ENCODE results near the gene DUSP5. TPM values are rescaled to one million over a fixed set of nuclear protein-coding genes. Genes with fewer than 3 reads are reported as not detected.
A peak's percentile ranks its signal among the peaks of the same experiment; 100 is the strongest.

The DUSP5 gene
- total RNA-seq, 4 donors from 2014 or later, result 12.4 to 27.9 (median 23.6) TPM

- 73 to 75% methylated on average over 5 of the region's 5 CpGs for WGBS, 2 donors
- no peak for TF ChIP-seq POLR2A (IDR thresholded peaks at IDR 0.05)
- TF ChIP-seq EP300 (IDR thresholded peaks at IDR 0.05), result no peak
- TF ChIP-seq, protein P1, sequence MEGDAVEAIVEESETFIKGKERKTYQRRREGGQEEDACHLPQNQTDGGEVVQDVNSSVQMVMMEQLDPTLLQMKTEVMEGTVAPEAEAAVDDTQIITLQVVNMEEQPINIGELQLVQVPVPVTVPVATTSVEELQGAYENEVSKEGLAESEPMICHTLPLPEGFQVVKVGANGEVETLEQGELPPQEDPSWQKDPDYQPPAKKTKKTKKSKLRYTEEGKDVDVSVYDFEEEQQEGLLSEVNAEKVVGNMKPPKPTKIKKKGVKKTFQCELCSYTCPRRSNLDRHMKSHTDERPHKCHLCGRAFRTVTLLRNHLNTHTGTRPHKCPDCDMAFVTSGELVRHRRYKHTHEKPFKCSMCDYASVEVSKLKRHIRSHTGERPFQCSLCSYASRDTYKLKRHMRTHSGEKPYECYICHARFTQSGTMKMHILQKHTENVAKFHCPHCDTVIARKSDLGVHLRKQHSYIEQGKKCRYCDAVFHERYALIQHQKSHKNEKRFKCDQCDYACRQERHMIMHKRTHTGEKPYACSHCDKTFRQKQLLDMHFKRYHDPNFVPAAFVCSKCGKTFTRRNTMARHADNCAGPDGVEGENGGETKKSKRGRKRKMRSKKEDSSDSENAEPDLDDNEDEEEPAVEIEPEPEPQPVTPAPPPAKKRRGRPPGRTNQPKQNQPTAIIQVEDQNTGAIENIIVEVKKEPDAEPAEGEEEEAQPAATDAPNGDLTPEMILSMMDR (IDR thresholded peaks at IDR 0.05), result no peak
Measured at GRCh38 chr10:110549211-110549610, 51.5 kb downstream of the DUSP5 start.

DNA sequence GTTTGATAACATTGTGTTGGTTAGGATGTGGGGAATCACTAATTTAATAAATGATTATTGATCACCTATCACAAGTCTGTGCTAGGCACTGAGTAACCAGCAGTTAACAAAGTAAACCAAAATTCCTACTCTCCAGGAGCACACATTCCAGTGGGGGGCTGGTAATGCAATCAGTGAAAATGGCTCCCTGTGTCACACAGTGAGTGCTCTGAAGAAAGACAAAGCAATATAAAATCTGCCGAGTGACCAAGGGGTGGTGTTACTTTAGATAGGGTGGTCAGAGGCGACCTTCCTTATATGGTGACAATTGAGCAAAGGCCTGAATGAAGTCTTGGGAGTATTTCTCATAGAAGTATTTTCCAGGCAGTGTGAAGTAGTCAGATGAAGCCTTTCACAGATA lies 56.2 kb downstream of the DUSP5 start:
- TF ChIP-seq, protein P1 (IDR thresholded peaks at IDR 0.05), result no peak
- no peak for TF ChIP-seq POLR2A (IDR thresholded peaks at IDR 0.05)
- no peak for TF ChIP-seq EP300 (IDR thresholded peaks at IDR 0.05)
- Histone ChIP-seq H3K27ac (no peak overlapping the region), H3K4me1 (no peaks in the 10 kb centered on the region), H3K4me3 (no peak overlapping the region), H3K9me3 (no peaks in the 10 kb centered on the region), H3K36me3 (no peaks in the 10 kb centered on the region), H3K27me3 (peaks cover 0 to 18% of the 10 kb centered on the region in 2 donors)
- DNase-seq (ENCODE audit: low spot score in 2 of 2), result no peak
- WGBS, 2 donors, result 27 to 44% methylated on average over 2 of the region's 2 CpGs

More at GRCh38 chr10:110549211-110549610, 51.5 kb downstream of the DUSP5 start:
- peaks cover 0 to 30% of the 10 kb centered on the region in 2 donors for H3K27me3 ChIP-seq
- H3K36me3 ChIP-seq, result no peaks in the 10 kb centered on the region
- no peaks in the 10 kb centered on the region for H3K9me3 ChIP-seq
- peaks cover 0 to 7% (median 0%) of the 10 kb centered on the region in 4 donors for H3K4me1 ChIP-seq
- H3K27ac ChIP-seq, result no peak overlapping the region
- no peak overlapping the region for H3K4me3 ChIP-seq
- no peak for DNase-seq (ENCODE audit: low spot score in 2 of 2)

DNA sequence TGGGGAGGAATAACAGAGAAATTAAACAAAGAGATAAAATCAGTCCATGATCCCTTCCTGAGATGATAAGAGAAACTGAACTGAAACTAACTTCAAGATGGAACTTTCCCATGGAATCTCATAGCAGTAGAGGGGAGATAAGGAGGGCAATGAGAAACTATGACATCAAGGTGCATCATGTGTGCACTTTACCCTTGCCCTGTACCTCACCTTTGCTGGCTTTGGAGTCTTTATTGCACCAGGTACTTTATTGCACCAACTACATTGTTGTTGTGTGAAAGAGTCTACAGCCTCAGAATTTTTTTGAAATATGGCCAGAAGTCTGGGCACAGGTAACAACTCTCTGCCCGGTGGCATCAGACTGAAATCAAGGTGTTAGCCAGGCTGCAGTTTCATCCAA lies 58.6 kb downstream of the DUSP5 start:
- Histone ChIP-seq H3K27ac (no peak overlapping the region), H3K4me1 (no peaks in the 10 kb centered on the region), H3K4me3 (no peak overlapping the region), H3K36me3 (no peaks in the 10 kb centered on the region), H3K9me3 (no peaks in the 10 kb centered on the region), H3K27me3 (peaks cover 0 to 13% of the 10 kb centered on the region in 2 donors)
- TF ChIP-seq, protein P1 (IDR thresholded peaks at IDR 0.05), result no peak
- TF ChIP-seq EP300 (IDR thresholded peaks at IDR 0.05) (no peak), POLR2A (IDR thresholded peaks at IDR 0.05) (no peak)
- no peak for DNase-seq (ENCODE audit: low spot score in 2 of 2)
- WGBS, 2 donors, result 93 to 100% methylated on average over 1 of the region's 1 CpG

DNA sequence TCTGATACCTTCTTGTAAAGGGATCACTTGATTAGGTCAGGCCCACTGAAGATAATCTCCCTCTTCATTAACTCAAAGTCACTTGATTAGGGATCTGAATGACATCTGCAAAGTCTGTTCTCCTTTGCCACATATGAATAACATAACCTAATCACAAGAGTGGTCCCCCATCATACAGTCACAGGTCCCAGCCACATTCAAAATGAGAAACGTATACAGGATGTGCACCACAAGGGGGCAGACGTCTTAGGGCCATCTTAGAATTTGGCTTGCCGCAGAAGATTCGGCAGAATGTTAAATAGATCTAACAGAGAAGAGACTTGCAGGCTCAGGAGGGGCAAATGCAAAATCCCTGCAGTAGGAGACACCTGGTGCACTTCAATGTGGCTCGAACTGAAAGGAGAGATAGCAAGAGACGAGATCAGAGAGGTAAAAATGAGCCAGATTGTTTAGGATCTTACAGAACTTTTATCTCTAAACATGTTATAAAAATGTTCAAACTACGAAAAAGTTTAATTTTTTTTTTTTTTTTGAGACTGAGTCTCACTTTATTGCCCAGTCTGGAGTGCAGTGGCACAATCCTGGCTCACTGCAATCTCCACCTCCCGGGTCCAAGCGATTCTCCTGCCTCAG lies 59.4 kb downstream of the DUSP5 start:
- Histone ChIP-seq H3K36me3 (no peaks in the 10 kb centered on the region), H3K4me1 (no peaks in the 10 kb centered on the region), H3K9me3 (no peaks in the 10 kb centered on the region), H3K27ac (no peak overlapping the region), H3K4me3 (no peak overlapping the region), H3K27me3 (peaks cover 0 to 8% of the 10 kb centered on the region in 2 donors)
- TF ChIP-seq, protein P1 (IDR thresholded peaks at IDR 0.05), result peak; percentile 22 to 54 (median 38)
- TF ChIP-seq POLR2A (IDR thresholded peaks at IDR 0.05) (no peak), EP300 (IDR thresholded peaks at IDR 0.05) (no peak)
- WGBS, 2 donors, result 57 to 59% methylated on average over 9 of the region's 9 CpGs
- DNase-seq (ENCODE audit: low spot score in 2 of 2), result peak in 1 of 2 donors; percentile 61

DNA sequence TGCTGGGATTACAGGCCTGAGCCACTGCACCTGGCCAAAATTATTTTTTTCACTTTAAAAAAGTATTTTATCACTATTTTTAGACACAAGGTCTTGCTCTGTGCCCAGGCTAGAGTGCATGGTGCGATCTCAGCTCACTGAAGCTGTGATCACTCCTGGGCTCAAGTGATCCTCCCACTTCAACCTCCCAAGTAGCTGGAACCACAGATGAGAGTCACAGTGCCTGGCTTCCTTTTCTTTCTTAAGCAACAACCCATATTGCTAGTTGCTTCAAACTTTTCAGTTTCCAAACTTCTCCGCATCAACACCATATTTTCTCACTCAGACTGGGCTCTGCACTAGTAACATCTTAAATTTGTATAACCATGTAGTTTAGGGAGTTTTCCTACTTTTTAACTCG lies 60.3 kb downstream of the DUSP5 start:
- Histone ChIP-seq H3K36me3 (no peaks in the 10 kb centered on the region), H3K27ac (no peak overlapping the region), H3K4me3 (no peak overlapping the region), H3K9me3 (no peaks in the 10 kb centered on the region), H3K27me3 (peaks cover 0 to 13% of the 10 kb centered on the region in 2 donors), H3K4me1 (no peaks in the 10 kb centered on the region)
- 82 to 86% methylated on average over 3 of the region's 3 CpGs for WGBS, 2 donors
- no peak for DNase-seq (ENCODE audit: low spot score in 2 of 2)
- TF ChIP-seq EP300 (IDR thresholded peaks at IDR 0.05), result no peak
- no peak for TF ChIP-seq POLR2A (IDR thresholded peaks at IDR 0.05)
- TF ChIP-seq, protein P1 (IDR thresholded peaks at IDR 0.05), result no peak

Measured in tibial nerve (tissue), 4 donors.